Measurements from ENCODE around the gene STIL.
"Not testable (repeated sequence)": the region's sequence is repeated elsewhere in the genome, so short reads cannot be mapped to it uniquely, and the experiment has no call there.

STIL gene

GRCh38 chr1:47313915-47314664 lies at the start of gene STIL:
Gene STIL, minus strand, starts transcription at chr1:47314147. Its CDS starts 3,828 bp downstream, at chr1:47310319.
- FAIRE-seq: peak; percentile 99

GRCh38 chr1:47362828-47363227 lies 48.9 kb upstream of the STIL start:
- FAIRE-seq: no peak

- FAIRE-seq: no peak
Measured at GRCh38 chr1:47361380-47361779, 47.4 kb upstream of the STIL start.

DNA sequence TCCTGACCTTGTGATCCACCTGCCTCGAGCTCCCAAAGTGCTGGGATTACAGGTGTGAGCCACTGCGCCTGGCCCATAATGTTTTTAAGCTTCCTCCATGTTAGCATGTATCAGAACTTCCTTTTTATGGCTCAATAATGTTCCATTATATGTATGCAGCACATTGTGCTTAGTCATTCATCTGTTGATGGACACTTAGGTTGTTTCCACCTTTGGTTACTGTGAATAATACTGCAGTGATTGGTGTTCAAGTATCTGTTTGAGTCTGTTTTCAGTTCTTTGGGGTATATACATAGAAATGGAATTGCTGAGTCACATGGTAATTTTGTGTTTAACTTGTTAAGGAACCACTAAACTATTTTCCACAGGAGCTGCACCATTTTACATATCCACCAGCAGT lies 37.4 kb upstream of the STIL start:
- no peak for FAIRE-seq

DNA sequence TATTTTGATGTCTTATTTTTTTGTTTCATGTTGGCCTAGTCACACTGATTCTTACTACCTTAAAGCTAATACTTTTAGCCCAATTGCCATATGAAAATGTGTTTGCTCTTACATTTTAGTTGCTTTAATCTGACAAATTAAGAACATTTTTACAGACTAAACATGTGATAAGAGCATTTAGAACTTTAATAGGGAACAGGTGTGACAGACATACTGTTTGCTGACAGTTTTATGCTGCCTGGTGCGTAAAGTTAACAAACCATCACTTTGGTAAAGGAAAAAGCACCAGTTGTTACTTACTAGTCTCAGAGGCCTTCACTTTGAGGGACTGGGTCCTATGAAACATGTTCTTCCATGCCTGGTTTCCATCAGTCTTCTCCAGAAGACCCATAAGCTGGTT lies 34.3 kb upstream of the STIL start:
- FAIRE-seq: no peak

DNA sequence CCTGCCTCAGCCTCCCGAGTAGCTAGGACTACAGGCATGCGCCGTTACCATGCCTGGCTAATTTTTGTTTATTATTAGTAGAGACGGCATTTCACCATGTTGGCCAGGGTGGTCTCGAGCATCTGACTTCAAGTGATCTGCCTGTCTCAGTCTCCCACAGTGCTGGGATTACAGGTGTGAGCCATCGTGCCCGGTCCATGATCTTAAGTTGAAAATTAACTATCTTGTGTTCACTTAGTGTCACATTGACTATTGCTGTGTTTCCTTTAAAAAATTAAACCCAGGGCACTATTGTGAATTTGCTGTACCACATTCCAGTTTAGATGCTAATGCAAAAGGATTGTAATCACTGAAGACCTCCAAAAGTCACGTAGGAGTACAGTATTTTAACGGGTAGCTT lies 33.8 kb upstream of the STIL start:
- no peak for FAIRE-seq

DNA sequence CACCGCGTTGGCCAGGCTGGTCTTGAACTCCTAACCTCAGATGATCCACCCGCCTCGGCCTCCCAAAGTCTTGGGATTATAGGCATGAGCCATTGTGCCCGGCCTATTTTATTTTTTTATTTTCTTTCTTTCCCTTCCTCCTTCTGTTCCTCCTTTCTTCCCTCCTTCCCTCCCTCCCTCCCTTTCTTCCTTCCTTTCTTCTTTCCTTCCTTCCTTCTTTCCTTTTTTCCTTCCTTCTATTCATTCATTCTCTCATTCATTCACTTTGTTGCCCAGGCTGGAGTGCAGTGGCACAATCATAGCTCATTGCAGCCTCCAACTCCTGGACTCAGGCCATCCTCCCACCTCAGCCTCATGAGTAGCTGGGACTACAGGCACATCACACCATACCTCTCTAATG lies 33.0 kb upstream of the STIL start:
- FAIRE-seq: not testable (repeated sequence)

GRCh38 chr1:47340227-47340626 lies 26.3 kb upstream of the STIL start:
- no peak for FAIRE-seq

DNA sequence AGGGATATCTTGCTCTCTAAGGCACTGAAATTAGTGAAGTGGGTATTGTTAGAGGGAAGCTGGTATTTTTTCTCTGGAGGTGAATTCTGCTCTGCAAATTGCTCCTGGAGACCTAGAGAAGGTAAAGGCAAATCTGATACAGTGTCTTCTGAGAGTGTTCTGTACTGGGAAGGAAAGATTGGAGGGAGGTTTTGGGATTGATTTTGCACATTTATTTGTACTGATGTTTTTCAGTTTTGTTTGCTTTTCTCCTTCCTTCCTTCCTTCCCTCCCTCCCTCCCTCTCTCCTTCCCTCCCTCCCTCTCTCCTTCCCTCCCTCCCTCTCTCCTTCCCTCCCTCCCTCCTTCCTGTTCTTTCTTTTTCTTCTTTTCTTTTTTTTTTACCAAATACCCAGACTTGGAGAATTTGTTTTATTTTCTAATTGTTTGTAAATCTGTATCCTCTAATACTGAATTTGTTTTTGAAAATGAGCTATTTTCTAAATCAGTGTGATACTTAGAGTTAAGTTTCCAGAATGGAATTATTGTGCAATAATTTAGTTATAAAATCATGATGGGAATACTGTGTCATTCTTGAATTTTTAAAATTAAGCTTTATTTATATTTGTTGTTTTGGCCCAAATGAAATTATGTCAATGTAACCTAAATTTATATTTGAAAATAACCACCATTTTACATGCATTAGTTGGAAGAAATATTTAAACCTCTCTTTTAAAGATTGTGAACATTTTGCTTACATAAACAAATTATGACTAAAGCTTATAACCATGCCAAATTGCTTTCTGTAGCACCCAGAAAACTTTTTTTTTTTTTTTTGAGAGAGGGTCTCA lies 24.5 kb upstream of the STIL start:
- peak; percentile 48 for FAIRE-seq

GRCh38 chr1:47337350-47337749 lies 23.4 kb upstream of the STIL start:
- FAIRE-seq: peak; percentile 39

DNA sequence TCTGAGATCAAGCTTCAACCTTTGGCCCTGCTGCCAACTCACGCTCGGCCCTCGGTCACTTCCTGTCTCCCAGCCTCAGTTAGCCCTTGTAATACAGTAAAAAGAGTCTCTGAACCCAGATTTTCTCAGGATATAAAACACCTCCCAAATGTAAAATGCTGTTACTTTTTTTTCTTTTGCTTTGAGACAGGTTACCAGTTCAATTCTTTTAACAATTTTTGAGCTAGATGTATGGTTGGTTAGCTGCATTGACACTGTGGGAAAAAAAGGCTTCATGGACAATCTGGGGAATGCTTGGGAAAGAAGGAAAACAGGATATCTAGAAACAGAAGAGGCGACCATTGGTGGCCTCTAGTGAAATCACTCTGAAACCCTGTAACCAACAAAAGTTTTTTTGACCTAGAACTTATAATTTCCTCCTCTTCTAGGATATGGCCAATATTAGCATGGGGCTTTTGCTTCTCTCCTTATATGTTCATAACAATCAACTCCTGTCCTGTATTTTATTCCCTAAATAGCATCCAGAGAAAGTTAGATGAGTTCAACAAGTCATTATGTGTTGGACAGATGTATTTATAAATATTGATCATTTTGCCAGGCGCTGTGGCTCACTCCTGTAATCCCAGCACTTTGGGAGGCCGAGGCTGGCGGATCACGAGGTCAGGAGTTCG lies 21.0 kb upstream of the STIL start:
- FAIRE-seq: no peak

DNA sequence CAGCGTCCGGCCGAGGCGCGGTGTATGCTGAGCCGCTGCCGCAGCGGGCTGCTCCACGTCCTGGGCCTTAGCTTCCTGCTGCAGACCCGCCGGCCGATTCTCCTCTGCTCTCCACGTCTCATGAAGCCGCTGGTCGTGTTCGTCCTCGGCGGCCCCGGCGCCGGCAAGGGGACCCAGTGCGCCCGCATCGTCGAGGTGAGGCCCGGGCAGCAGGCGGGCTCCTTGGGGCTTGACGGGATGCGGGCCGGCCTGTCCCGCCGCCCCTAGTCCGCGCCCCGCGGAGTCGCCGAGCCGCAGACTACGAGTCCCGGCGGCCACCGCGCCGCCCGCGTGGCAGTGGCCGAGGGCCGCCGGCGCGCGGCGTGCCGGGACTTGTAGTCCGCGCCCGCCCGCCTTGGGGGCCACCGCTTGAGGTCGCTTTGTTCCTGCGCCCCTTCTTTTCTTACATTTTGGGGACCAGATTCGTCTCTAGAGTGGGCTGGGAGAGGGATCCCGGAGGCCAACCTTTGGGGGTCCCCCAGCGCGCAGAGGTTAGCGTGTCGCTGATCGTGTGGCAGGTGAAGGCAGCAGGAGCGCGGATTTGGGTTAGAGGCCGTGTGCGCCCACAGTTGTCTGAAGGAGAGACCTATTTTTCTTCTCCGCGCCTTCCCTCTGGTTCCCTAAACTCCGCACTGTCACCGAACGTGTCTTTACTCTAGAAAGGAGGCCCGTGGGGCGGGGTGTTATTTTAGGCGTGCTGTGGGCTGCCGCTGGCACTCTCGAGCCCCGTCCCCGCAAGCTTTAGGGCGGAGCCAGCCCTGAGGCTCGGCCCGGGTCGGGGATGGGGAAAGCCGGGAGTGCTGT lies 20.2 kb upstream of the STIL start:
- FAIRE-seq: no peak

DNA sequence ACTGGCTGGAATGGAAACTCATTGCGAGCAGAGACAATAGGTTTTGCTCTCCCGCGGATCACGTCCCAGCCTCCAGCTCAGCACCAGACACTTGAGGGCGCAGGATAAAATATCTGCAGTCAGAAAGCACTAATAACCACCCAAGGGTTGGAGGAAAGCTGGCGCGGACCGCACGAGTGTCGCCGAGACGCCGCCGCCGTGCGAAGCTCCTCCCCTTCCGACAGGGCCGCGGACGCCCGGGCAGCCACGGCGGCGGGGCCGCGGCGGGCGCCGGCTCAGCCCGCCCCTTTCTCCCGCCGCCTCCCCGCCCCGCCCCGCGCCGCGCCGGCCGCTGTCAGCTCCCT lies 19.6 kb upstream of the STIL start, which contains the start of gene CMPK1:
CMPK1 (plus strand) TSS at position 213 of the 344 bp plus-strand sequence. CDS start 156 bp downstream, outside the sequence.
- no peak for FAIRE-seq

DNA sequence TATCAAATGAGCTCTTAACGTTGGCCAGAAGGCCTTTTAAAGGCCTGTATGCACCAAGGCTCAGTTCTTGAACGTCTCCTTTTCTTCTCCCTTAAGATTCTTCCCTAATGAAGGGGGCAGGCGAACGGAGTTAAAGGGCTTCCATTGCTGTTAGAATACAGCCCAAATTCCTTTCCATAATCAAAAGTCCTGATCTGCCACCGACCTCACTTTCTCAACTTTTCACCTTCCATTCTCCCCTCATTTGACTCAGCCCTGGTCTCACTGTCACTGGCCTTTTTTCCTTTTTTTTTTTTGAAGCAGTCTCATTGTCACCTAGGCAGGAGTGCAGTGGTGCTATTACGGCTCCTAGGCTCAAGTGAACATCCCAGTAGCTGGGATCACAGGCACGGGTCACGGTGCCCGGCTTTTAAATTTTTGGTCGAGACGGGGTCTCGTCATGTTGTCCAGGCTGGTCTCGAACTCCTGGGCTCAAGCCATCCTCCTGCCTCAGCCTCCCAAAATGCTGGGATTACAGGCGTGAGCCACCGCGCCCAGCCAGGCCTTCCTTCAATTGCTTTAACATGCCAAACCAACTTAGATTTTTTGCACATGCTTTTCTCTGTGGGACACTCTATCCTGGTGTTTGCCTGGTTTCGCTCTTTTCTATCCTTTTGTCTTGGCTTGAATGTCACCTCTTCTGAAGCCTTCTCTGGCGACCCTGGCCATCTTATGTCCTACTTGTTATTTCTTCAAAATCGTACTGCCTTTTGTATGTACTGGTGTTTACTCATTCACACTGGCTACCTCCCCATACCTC lies 19.0 kb upstream of the STIL start:
- no peak for FAIRE-seq

DNA sequence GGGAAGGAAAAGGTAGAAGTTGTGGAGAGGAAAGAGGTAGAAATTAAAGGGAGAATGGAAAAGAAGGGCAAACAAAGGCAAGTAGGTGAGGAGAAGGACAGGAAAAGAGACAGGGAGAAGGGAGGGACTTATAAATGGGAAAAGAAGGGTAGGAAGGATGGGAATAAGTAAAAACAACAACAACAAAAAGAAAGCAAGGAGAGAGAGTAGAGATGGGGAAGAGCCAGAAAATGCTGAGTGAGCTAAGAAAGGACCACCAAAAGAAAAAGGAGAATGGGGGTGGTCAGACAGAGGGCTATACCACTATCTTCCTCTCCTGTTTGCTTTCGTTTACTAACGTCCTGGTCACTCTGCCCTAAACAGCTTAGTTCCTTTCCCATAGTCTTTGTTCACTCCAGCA lies 17.9 kb upstream of the STIL start:
- no peak for FAIRE-seq

GRCh38 chr1:47330212-47330611 lies 16.3 kb upstream of the STIL start:
- no peak for FAIRE-seq

GRCh38 chr1:47328992-47329391 lies 15.0 kb upstream of the STIL start:
- no peak for FAIRE-seq

DNA sequence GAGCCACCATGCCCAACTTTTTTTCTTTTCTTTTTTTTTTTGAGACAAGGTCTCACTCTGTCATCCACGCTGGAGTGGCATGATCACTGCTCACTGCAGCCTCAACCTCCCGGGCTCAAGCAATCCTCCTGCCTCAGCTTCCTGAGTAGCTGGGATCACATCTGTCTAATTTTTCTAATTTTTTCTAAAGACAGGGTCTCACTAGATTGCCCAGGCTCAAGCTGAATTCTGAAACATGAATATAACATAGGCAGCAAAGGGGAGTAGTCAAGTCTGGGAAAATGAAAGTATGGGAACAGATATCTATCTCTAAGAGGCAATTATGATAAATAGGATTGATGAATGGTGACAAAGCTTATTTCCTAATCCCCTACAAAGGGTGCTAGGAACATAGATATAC lies 12.3 kb upstream of the STIL start:
- no peak for FAIRE-seq

DNA sequence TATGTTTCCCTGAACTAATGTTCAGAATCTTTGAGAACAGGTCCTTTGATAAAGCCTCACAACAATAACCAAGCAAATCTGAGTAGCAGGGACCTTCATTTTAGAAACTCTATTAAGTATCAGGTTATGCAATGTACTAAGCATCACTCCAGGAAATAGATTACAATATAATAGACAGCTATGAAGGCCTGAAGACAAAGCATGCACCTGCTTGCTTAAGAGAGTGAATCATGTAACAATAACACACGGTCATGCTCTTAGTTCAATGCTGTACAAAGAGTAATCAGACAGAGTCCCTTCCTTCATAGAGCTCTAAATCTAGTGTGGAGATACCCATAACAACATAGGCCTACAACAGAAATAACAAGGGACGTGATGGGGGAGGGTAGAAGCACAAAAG lies 11.6 kb upstream of the STIL start:
- FAIRE-seq: no peak

- no peak for FAIRE-seq
Measured at GRCh38 chr1:47324682-47325081, 10.7 kb upstream of the STIL start.

DNA sequence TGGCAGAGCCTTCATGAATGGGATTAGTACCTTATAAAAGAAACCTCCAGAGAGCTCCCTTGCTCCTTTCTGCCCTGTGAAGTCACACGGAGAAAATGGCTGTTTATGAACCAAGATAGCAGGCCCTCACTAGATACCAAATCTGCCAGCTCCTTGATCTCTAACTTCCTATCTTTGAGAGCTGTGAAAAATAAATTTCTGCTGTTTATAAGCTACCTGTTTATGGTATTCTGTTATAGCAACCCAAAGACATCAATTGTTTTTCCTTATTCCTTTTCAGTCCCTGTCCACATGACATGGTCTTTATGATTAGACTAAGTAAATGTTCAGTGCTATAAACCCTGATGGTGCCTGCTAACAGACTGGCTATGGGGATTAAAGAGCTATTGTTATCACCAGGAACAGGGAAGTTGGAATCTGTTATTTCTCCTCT lies 9.7 kb upstream of the STIL start:
- FAIRE-seq: no peak

DNA sequence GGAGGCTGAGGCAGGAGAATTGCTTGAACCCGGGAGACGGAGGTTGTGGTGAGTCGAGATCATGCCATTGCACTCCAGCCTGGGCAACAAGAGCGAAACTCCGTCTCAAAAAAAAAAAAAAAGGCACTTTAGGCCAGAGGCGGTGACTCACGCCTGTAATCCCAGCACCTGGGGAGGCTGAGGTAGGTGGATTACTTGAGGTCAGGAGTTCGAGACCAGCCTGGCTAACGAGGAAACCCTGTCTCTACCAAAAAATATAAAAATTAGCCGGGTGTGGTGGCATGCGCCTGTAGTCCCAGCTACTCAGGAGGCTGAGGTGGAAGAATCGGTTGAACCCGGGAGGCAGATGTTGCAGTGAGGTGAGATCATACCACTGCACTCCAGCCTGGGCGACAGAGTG lies 6.0 kb upstream of the STIL start:
- not testable (repeated sequence) for FAIRE-seq
